SW 1271 (cell line): Measurements from ENCODE around the gene NAA35.
"Not testable (repeated sequence)": the region's sequence is repeated elsewhere in the genome, so short reads cannot be mapped to it uniquely, and the experiment has no call there.

Source experiments
- DNase-seq, 2 experiments: peaks; one replicate each; lab custom pipeline; 2025; lab: John Stamatoyannopoulos, UW

Gene NAA35

GRCh38 chr9:86034863-86035734 lies 94.2 kb downstream of the NAA35 start:
- peak; percentile 11 to 20 for DNase-seq

GRCh38 chr9:86035827-86036440 lies 95.0 kb downstream of the NAA35 start:
- no peak for DNase-seq

GRCh38 chr9:86036555-86036954 lies 95.6 kb downstream of the NAA35 start:
- no peak for DNase-seq

- no peak for DNase-seq
Measured at GRCh38 chr9:86039991-86040860, 99.3 kb downstream of the NAA35 start.

GRCh38 chr9:86040861-86041155 lies 99.9 kb downstream of the NAA35 start:
- no peak for DNase-seq

- no peak for DNase-seq
Measured at GRCh38 chr9:86041311-86041741, 100.4 kb downstream of the NAA35 start.

GRCh38 chr9:86042199-86042978 lies 101.4 kb downstream of the NAA35 start:
- no peak for DNase-seq

- no peak for DNase-seq
Measured at GRCh38 chr9:86043586-86043985, 102.6 kb downstream of the NAA35 start.

GRCh38 chr9:86043999-86044398 lies 103.1 kb downstream of the NAA35 start:
- no peak for DNase-seq

- DNase-seq: no peak
Measured at GRCh38 chr9:86045654-86046053, 104.7 kb downstream of the NAA35 start.

- DNase-seq: no peak
Measured at GRCh38 chr9:86046071-86046636, 105.2 kb downstream of the NAA35 start.

GRCh38 chr9:86046930-86047341 lies 106.0 kb downstream of the NAA35 start:
- no peak for DNase-seq

- DNase-seq: no peak
Measured at GRCh38 chr9:86047361-86047760, 106.4 kb downstream of the NAA35 start.

- DNase-seq: not testable (repeated sequence)
Measured at GRCh38 chr9:86048018-86048742, 107.2 kb downstream of the NAA35 start.

- DNase-seq: no peak
Measured at GRCh38 chr9:86052556-86053468, 111.9 kb downstream of the NAA35 start.

- no peak for DNase-seq
Measured at GRCh38 chr9:86054695-86055094, 113.7 kb downstream of the NAA35 start.

- no peak for DNase-seq
Measured at GRCh38 chr9:86057491-86057890, 116.5 kb downstream of the NAA35 start.

GRCh38 chr9:86061972-86062739 lies 121.2 kb downstream of the NAA35 start:
- DNase-seq: no peak
